GM19238 (cell line): ENCODE measurements around the gene PDE4DIP.
"Not testable (repeated sequence)": the region's sequence is repeated elsewhere in the genome, so short reads cannot be mapped to it uniquely, and the experiment has no call there.

Experiments
- DNase-seq: peaks from one replicate; pipeline ENCODE4 v3.0.0; 2011; ENCODE audit warnings: low spot score; ENCODE audit not compliant: insufficient read length

PDE4DIP gene

DNA sequence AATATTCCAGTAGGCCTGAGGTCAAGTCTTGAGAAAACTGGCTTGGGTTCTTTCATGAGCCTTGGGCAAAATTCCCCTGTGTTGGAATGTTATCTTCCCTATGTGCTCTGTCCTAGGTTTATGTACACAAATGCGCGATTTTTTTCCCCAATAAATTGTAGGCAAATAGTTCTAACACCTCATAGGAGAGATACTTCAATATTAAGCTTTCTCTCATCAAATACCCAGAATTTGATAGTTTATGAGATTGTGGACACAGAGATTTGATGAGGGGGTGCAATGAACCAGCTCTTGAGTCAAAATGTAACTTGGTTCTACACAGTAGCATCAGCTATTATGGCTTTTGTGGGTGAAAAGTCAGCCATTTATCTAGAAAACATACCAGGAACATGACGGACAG is 220.4 kb downstream of the PDE4DIP start:
- DNase-seq = not testable (repeated sequence)

DNA sequence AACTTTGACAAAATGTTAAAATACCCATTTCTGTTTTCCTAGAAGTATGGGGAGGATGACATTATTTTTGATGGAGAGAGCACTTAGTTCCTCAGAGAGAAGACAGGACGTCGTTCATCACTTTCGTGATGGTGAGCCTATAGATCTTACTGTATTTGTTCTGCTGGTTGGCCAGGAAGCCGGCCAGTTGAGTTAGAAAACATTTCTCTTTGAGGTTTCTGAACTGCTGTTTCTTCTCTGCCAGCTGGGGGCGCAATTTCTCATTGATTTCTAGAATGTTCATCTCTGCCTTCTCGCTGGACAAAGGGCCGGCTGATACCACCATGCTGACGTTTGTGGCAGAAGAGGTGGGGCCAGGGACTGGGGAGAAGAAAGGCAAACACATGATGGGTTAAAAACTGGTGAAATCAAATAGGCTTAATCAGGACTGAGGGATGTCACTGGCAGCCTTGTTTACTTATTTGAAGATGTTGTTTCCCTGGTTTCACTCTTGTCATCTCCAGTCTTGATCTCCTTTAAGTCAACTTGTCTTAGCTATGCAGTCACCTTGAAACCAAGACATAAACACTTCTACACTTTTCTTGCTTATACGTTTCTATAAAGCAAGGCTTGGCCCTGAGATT is 231.4 kb downstream of the PDE4DIP start:
- DNase-seq = not testable (repeated sequence)
